ENCODE data around the gene ANKRD62. TPM values are rescaled to one million over a fixed set of nuclear protein-coding genes. Genes with fewer than 3 reads are reported as not detected.

Gene ANKRD62
- total RNA-seq, 1 donor from 2014 or later = 0.17 TPM

Other genes with a start within 250 kb of the ANKRD62 start
- gene CHMP1B, start 242.4 kb upstream of the ANKRD62 start, total RNA-seq (ENCODE audit: unreplicated experiment) = 56.1 TPM
- 31.8 TPM for gene MPPE1, start 185.5 kb upstream of the ANKRD62 start, total RNA-seq (ENCODE audit: unreplicated experiment)
- 103 TPM for gene IMPA2, start 112.3 kb upstream of the ANKRD62 start, total RNA-seq (ENCODE audit: unreplicated experiment)
- not detected for gene CIDEA, start 160.5 kb downstream of the ANKRD62 start, total RNA-seq (ENCODE audit: unreplicated experiment)
- gene TUBB6, start 214.4 kb downstream of the ANKRD62 start, total RNA-seq (ENCODE audit: unreplicated experiment) = 35.6 TPM